ENCODE results near the gene SEPTIN5. TPM values are rescaled to one million over a fixed set of nuclear protein-coding genes. Genes with fewer than 3 reads are reported as not detected.

Gene SEPTIN5
- total RNA-seq, 1 donor from 2014 or later = 1.3 TPM

GRCh38 chr22:19739911-19740449 lies 25.7 kb downstream of the SEPTIN5 start:
- Mint-ChIP-seq H3K9me3 (no peaks in the 10 kb centered on the region), H3K4me3 (no peak overlapping the region), H3K27ac (no peak overlapping the region), H3K4me1 (ENCODE audit: low read depth) (no peaks in the 10 kb centered on the region), H3K36me3 (ENCODE audit: low read depth) (no peaks in the 10 kb centered on the region), H3K27me3 (ENCODE audit: insufficient read depth) (no peaks in the 10 kb centered on the region)
- intact Hi-C loops (cut with micrococcal nuclease) = no loop called here
- no peak for DNase-seq (ENCODE audit: low spot score)

DNA sequence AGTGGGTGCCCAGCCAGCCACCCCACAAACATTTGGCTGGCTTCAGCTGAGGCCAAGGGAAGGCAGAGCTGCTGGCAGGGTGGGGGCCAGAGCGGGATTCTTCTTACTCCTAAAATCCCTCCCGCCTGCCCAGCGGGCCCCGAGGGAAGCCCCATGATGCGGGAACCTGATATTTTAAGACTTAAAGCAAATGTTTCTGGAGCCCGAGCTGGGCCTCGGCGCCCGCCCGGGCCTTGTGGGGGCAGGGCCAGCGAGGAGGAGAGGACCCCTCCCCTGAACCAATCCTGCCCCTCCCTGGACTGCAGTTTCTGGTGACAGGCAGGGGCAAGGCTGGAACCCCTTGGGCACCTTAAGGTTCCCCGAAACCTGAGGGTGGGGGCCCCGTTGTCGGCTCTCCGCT lies 26.3 kb downstream of the SEPTIN5 start:
- Mint-ChIP-seq H3K27ac (no peak overlapping the region), H3K36me3 (ENCODE audit: low read depth) (no peaks in the 10 kb centered on the region), H3K27me3 (ENCODE audit: insufficient read depth) (no peaks in the 10 kb centered on the region), H3K4me1 (ENCODE audit: low read depth) (no peaks in the 10 kb centered on the region), H3K4me3 (no peak overlapping the region), H3K9me3 (no peaks in the 10 kb centered on the region)
- intact Hi-C loops (cut with micrococcal nuclease) = no loop called here
- no peak for DNase-seq (ENCODE audit: low spot score)

DNA sequence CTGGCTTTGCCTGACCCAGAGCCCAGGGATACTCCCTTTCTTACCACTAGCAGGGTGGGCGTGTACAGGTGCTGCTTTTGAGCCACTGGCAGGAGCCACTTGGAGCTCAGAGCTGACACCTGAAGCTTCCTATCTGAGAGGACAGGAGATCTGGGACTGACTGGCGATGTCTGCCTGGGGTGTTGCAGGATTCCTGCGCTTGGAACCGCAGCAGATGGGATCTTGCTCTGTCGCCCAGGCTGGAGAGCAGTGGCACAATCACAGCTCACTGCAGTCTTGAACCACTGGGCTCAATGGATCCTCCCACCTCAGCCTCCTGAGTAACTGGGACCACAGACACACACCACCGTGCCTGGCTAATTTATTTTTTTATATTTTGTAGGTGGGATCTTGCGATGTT lies 26.8 kb downstream of the SEPTIN5 start:
- DNase-seq (ENCODE audit: low spot score) = no peak
- intact Hi-C loops (cut with micrococcal nuclease) = no loop called here
- H3K27ac Mint-ChIP-seq = no peak overlapping the region
- no peaks in the 10 kb centered on the region for H3K27me3 Mint-ChIP-seq (ENCODE audit: insufficient read depth)
- H3K9me3 Mint-ChIP-seq = no peaks in the 10 kb centered on the region
- no peaks in the 10 kb centered on the region for H3K4me1 Mint-ChIP-seq (ENCODE audit: low read depth)
- H3K36me3 Mint-ChIP-seq (ENCODE audit: low read depth) = no peaks in the 10 kb centered on the region
- H3K4me3 Mint-ChIP-seq = no peak overlapping the region

GRCh38 chr22:19742160-19743066 lies 28.1 kb downstream of the SEPTIN5 start:
- no peaks in the 10 kb centered on the region for H3K27me3 Mint-ChIP-seq (ENCODE audit: insufficient read depth)
- no peaks in the 10 kb centered on the region for H3K9me3 Mint-ChIP-seq
- H3K4me3 Mint-ChIP-seq = no peak overlapping the region
- no peak for DNase-seq (ENCODE audit: low spot score)
- no peaks in the 10 kb centered on the region for H3K4me1 Mint-ChIP-seq (ENCODE audit: low read depth)
- intact Hi-C loops (cut with micrococcal nuclease) = no loop called here
- no peak overlapping the region for H3K27ac Mint-ChIP-seq
- H3K36me3 Mint-ChIP-seq (ENCODE audit: low read depth) = no peaks in the 10 kb centered on the region

GRCh38 chr22:19743081-19743480 lies 28.8 kb downstream of the SEPTIN5 start:
- Mint-ChIP-seq H3K27ac (no peak overlapping the region), H3K4me3 (no peak overlapping the region), H3K4me1 (ENCODE audit: low read depth) (no peaks in the 10 kb centered on the region), H3K36me3 (ENCODE audit: low read depth) (no peaks in the 10 kb centered on the region), H3K27me3 (ENCODE audit: insufficient read depth) (no peaks in the 10 kb centered on the region), H3K9me3 (no peaks in the 10 kb centered on the region)
- intact Hi-C loops (cut with micrococcal nuclease) = no loop called here
- no peak for DNase-seq (ENCODE audit: low spot score)

GRCh38 chr22:19743651-19744050 lies 29.3 kb downstream of the SEPTIN5 start:
- Mint-ChIP-seq H3K27me3 (ENCODE audit: insufficient read depth) (no peaks in the 10 kb centered on the region), H3K4me3 (no peak overlapping the region), H3K27ac (no peak overlapping the region), H3K36me3 (ENCODE audit: low read depth) (no peaks in the 10 kb centered on the region), H3K4me1 (ENCODE audit: low read depth) (no peaks in the 10 kb centered on the region), H3K9me3 (no peaks in the 10 kb centered on the region)
- DNase-seq (ENCODE audit: low spot score) = no peak
- intact Hi-C loops (cut with micrococcal nuclease) = no loop called here

- Mint-ChIP-seq H3K27me3 (ENCODE audit: insufficient read depth) (no peaks in the 10 kb centered on the region), H3K9me3 (no peaks in the 10 kb centered on the region), H3K27ac (no peak overlapping the region), H3K4me1 (ENCODE audit: low read depth) (no peaks in the 10 kb centered on the region), H3K4me3 (no peak overlapping the region), H3K36me3 (ENCODE audit: low read depth) (no peaks in the 10 kb centered on the region)
- no peak for DNase-seq (ENCODE audit: low spot score)
- intact Hi-C loops (cut with micrococcal nuclease) = no loop called here
Observed at GRCh38 chr22:19744350-19745006, 30.2 kb downstream of the SEPTIN5 start.

GRCh38 chr22:19745155-19746101 lies 31.1 kb downstream of the SEPTIN5 start:
- Mint-ChIP-seq H3K27ac (no peak overlapping the region), H3K27me3 (ENCODE audit: insufficient read depth) (no peaks in the 10 kb centered on the region), H3K4me3 (no peak overlapping the region), H3K4me1 (ENCODE audit: low read depth) (no peaks in the 10 kb centered on the region), H3K9me3 (no peaks in the 10 kb centered on the region), H3K36me3 (ENCODE audit: low read depth) (no peaks in the 10 kb centered on the region)
- no peak for DNase-seq (ENCODE audit: low spot score)
- intact Hi-C loops (cut with micrococcal nuclease) = no loop called here

- no peaks in the 10 kb centered on the region for H3K36me3 Mint-ChIP-seq (ENCODE audit: low read depth)
- no peaks in the 10 kb centered on the region for H3K9me3 Mint-ChIP-seq
- H3K27me3 Mint-ChIP-seq (ENCODE audit: insufficient read depth) = no peaks in the 10 kb centered on the region
- H3K27ac Mint-ChIP-seq = no peak overlapping the region
- DNase-seq (ENCODE audit: low spot score) = no peak
- H3K4me1 Mint-ChIP-seq (ENCODE audit: low read depth) = no peaks in the 10 kb centered on the region
- intact Hi-C loops (cut with micrococcal nuclease) = no loop called here
- H3K4me3 Mint-ChIP-seq = no peak overlapping the region
Observed at GRCh38 chr22:19746726-19747125, 32.4 kb downstream of the SEPTIN5 start.

DNA sequence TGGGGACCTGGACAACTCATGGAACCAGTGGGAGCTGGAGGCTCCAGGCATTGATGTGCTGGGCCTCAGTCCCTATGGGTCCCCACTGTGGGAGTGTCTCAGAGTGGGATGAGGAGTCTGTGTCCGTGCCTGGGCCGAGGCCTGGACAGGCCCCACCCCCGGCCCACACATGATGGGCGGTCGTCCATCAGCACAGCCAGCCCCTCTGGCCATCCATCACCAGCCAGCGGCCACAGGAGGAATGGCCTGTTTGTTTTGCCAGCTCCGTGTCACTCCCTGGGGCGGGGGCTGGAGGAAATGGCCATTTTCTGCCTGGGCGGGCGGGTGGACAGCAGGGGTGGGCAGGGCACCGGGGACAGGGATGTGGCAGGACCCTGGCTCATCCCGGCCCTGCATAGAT lies 33.2 kb downstream of the SEPTIN5 start:
- DNase-seq (ENCODE audit: low spot score) = no peak
- intact Hi-C loops (cut with micrococcal nuclease) = no loop called here
- Mint-ChIP-seq H3K9me3 (no peaks in the 10 kb centered on the region), H3K27me3 (ENCODE audit: insufficient read depth) (no peaks in the 10 kb centered on the region), H3K27ac (no peak overlapping the region), H3K4me1 (ENCODE audit: low read depth) (no peaks in the 10 kb centered on the region), H3K4me3 (no peak overlapping the region), H3K36me3 (ENCODE audit: low read depth) (no peaks in the 10 kb centered on the region)

DNA sequence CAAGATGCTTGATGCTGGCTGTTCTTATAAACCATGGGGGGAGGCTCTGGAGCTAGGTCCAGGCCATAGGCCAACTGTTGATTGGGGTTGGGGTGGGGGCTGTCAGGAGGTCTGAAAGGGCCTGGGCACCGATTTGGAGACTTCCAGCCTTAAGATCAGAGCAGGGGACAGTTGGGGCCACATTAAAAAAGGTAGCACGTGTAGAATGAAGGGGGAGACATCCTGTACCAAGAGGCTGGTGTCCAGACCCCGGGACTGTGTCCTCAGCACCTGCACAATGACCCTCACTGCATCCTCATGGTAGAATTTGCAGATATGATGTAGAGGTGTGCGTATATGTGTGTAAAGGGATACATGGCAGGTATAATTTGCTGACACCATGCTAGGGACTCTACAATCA lies 33.8 kb downstream of the SEPTIN5 start:
- no peak overlapping the region for H3K27ac Mint-ChIP-seq
- no peaks in the 10 kb centered on the region for H3K9me3 Mint-ChIP-seq
- DNase-seq (ENCODE audit: low spot score) = no peak
- no peaks in the 10 kb centered on the region for H3K4me1 Mint-ChIP-seq (ENCODE audit: low read depth)
- no peak overlapping the region for H3K4me3 Mint-ChIP-seq
- H3K27me3 Mint-ChIP-seq (ENCODE audit: insufficient read depth) = peaks cover 3% of the 10 kb centered on the region
- intact Hi-C loops (cut with micrococcal nuclease) = no loop called here
- H3K36me3 Mint-ChIP-seq (ENCODE audit: low read depth) = no peaks in the 10 kb centered on the region

- DNase-seq (ENCODE audit: low spot score) = no peak
- Mint-ChIP-seq H3K9me3 (no peaks in the 10 kb centered on the region), H3K27ac (no peak overlapping the region), H3K4me3 (no peak overlapping the region), H3K27me3 (ENCODE audit: insufficient read depth) (peaks cover 13% of the 10 kb centered on the region), H3K36me3 (ENCODE audit: low read depth) (no peaks in the 10 kb centered on the region), H3K4me1 (ENCODE audit: low read depth) (no peaks in the 10 kb centered on the region)
- intact Hi-C loops (cut with micrococcal nuclease) = no loop called here
Observed at GRCh38 chr22:19748991-19749664, 34.8 kb downstream of the SEPTIN5 start.
